Activated CD4-positive, alpha-beta T cell treated with anti-CD3 and anti-CD28 coated beads for 36 hours (primary cell): ENCODE measurements around the gene UBIAD1. TPM values are rescaled to one million over a fixed set of nuclear protein-coding genes. Genes with fewer than 3 reads are reported as not detected.
"Not testable (repeated sequence)": the region's sequence is repeated elsewhere in the genome, so short reads cannot be mapped to it uniquely, and the experiment has no call there.

Source experiments
- ATAC-seq: fragments of 200-7000 bp; cut with Tn5 transposase; one replicate; pipeline ENCODE4 v1.10.0; 2021; ENCODE audit warnings: mild to moderate bottlenecking, moderate library complexity
- CTCF ChIA-PET: fragments of 350-600 bp; sonication (Branson Sonifier 250); formaldehyde crosslinking; loops from one replicate; lab custom pipeline; 2021; ENCODE audit warnings: antibody characterized with exemption; lab: Charles Lee
- POLR2A ChIA-PET: fragments of 350-600 bp; sonication (Branson Sonifier 250); formaldehyde crosslinking; loops from one replicate; lab custom pipeline; 2021; ENCODE audit warnings: antibody characterized with exemption, inconsistent platforms; lab: Charles Lee
- DNase-seq: peaks from one replicate; pipeline ENCODE4 v3.0.0-alpha.2; 2020
- H3K27ac Mint-ChIP-seq: one replicate; pipeline ENCODE4 v1.8.0; 2021; ENCODE audit warnings: mixed read lengths
- H3K27me3 Mint-ChIP-seq: one replicate; pipeline ENCODE4 v1.8.0; 2021; ENCODE audit warnings: mixed read lengths
- H3K36me3 Mint-ChIP-seq: one replicate; pipeline ENCODE4 v1.8.0; 2021; ENCODE audit warnings: low read depth, mixed read lengths
- H3K4me1 Mint-ChIP-seq: one replicate; pipeline ENCODE4 v1.8.0; 2021; ENCODE audit warnings: mixed read lengths
- H3K4me3 Mint-ChIP-seq: one replicate; pipeline ENCODE4 v1.8.0; 2021; ENCODE audit warnings: mild to moderate bottlenecking, moderate library complexity, mixed read lengths
- H3K9me3 Mint-ChIP-seq: one replicate; pipeline ENCODE4 v1.8.0; 2021; ENCODE audit warnings: low read depth, mixed read lengths
- intact Hi-C, 2 experiments: fragments of 100-400 bp; cut with DNase I in 1 of 2; cut with micrococcal nuclease in 1 of 2; formaldehyde crosslinking; loops; one replicate each; pipeline versions ENCODE4 v1.14.2 to v1.15.1; 2022 to 2024; cut with DNase I, micrococcal nuclease
- total RNA-seq, 2 experiments: library from RNA; stranded (reverse); gene quantifications; one replicate each; pipeline ENCODE4 v1.2.3, GENCODE V29; 2021

The UBIAD1 gene
- total RNA-seq, 2 experiments from 2014 or later = 29.2 to 32.0 TPM

GRCh38 chr1:11294951-11295350 is 22.0 kb downstream of the UBIAD1 start:
- Mint-ChIP-seq H3K4me3 (no peak overlapping the region), H3K9me3 (no peaks in the 10 kb centered on the region), H3K4me1 (peaks cover 79% of the 10 kb centered on the region), H3K27me3 (no peaks in the 10 kb centered on the region), H3K27ac (peak overlapping the region; percentile 76), H3K36me3 (peaks cover 53% of the 10 kb centered on the region)
- intact Hi-C loops = loop anchor here in 1 of 2 experiments (5.0 kb wide), 1 partner anchor 53 kb away; no protein-coding TSS in a partner anchor
- DNase-seq (no peak), ATAC-seq (no peak)
- ChIA-PET CTCF (no interaction called here), POLR2A (no interaction called here)

- CTCF ChIA-PET = interaction anchor here (0.5 to 1.7 kb wide), 3 partner anchors 54 to 260 kb away, joined by 4 to 9 read pairs (median 5); no protein-coding TSS in a partner anchor
- Mint-ChIP-seq H3K4me3 (no peak overlapping the region), H3K27ac (no peak overlapping the region), H3K27me3 (no peaks in the 10 kb centered on the region), H3K9me3 (no peaks in the 10 kb centered on the region), H3K4me1 (peaks cover 70% of the 10 kb centered on the region), H3K36me3 (peaks cover 44% of the 10 kb centered on the region)
- POLR2A ChIA-PET = no interaction called here
- intact Hi-C loops = loop anchor here (1.0 to 5.0 kb wide), 2 partner anchors 54 to 55 kb away; no protein-coding TSS in a partner anchor
- DNase-seq (no peak), ATAC-seq (no peak)
Observed at GRCh38 chr1:11295905-11296304, 22.9 kb downstream of the UBIAD1 start.

GRCh38 chr1:11297774-11298173 is 24.8 kb downstream of the UBIAD1 start:
- CTCF ChIA-PET, ATAC-seq, H3K9me3 Mint-ChIP-seq, DNase-seq, H3K4me3 Mint-ChIP-seq, POLR2A ChIA-PET, H3K27me3 Mint-ChIP-seq: not testable (repeated sequence)
- Mint-ChIP-seq H3K4me1 (peaks cover 51% of the 10 kb centered on the region), H3K27ac (peak overlapping the region; percentile 14), H3K36me3 (peaks cover 27% of the 10 kb centered on the region)
- intact Hi-C loops = loop anchor here in 1 of 2 experiments (5.0 kb wide), 1 partner anchor 55 kb away; no protein-coding TSS in a partner anchor

DNA sequence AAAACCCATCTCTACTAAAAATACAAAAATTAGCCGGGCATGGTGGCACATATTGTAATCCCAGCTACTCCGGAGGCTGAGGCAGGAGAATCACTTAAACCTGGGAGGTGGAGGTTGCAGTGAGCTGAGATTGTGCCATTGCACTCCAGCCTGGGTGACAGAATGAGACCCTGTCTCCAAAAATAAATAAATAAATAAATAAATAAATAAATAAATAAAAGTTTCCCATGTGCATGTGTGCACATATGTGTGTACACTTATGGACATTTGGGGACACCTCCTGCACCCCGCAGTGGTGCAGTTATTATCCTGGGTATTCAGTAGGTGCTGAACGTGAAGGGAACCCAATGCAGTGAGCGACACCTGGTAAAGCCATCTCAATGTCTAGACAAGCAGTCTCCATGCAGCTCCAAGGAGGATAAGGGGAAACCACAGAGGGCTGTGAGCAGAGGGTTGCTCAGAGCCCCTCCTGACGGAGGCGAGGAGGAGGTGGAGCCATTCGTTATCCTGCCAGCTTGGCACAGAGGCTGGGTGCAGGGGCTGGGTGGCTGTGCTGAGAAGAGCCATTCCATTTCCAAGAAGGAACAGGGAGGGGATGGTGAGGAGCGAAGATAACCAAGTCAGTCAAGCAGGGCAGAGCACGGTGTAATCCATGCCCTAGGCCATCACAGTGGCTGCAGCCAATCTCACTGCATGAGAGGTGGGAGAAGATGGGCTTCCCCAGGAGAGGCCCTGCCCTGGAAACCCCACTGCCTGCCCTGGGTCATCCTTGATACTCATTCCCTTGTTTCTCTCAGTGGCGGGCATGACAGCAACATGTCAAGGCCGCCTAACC is 25.6 kb downstream of the UBIAD1 start:
- Mint-ChIP-seq H3K27me3 (no peaks in the 10 kb centered on the region), H3K9me3 (no peaks in the 10 kb centered on the region), H3K4me3 (no peak overlapping the region), H3K27ac (peak overlapping the region; percentile 89), H3K4me1 (peaks cover 44% of the 10 kb centered on the region), H3K36me3 (peaks cover 20% of the 10 kb centered on the region)
- ATAC-seq = peak; percentile 49
- ChIA-PET POLR2A (interaction anchor here (1.0 kb wide), 1 partner anchor 8 kb away, joined by 4 read pairs; no protein-coding TSS in a partner anchor), CTCF (interaction anchor here (0.5 kb wide), 1 partner anchor 249 kb away, joined by 4 read pairs; no protein-coding TSS in a partner anchor)
- no peak for DNase-seq
- intact Hi-C loops = loop anchor here in 1 of 2 experiments (5.0 kb wide), 1 partner anchor 56 kb away; no protein-coding TSS in a partner anchor

DNA sequence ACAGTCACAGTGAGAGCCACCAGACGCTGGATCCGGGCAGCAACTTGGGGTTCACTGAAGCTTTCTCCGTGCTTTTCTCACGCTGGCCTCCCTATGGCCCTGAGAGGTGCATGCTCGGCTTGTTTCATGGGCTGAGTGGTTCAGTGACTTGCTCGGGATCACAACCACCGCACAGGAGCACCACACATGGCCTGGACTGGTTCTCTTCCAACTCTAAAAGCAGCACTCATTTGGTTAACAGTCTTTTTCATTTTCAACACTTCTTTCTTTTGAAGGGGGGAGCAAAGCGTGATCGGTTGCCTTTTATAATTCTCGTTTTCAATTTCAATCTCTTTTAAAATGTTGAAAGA is 26.2 kb downstream of the UBIAD1 start:
- Mint-ChIP-seq H3K4me1 (peaks cover 42% of the 10 kb centered on the region), H3K4me3 (peak overlapping the region; percentile 22), H3K27me3 (no peaks in the 10 kb centered on the region), H3K9me3 (no peaks in the 10 kb centered on the region), H3K36me3 (peaks cover 20% of the 10 kb centered on the region), H3K27ac (peak overlapping the region; percentile 89)
- POLR2A ChIA-PET = interaction anchor here (1.0 kb wide), 1 partner anchor 9 kb away, joined by 4 read pairs; no protein-coding TSS in a partner anchor
- DNase-seq (peak; percentile 34), ATAC-seq (peak; percentile 72)
- CTCF ChIA-PET = interaction anchor here (0.5 kb wide), 1 partner anchor 249 kb away, joined by 4 read pairs; no protein-coding TSS in a partner anchor
- intact Hi-C loops = loop anchor here in 1 of 2 experiments (5.0 kb wide), 1 partner anchor 57 kb away; no protein-coding TSS in a partner anchor

GRCh38 chr1:11301601-11302000 is 28.6 kb downstream of the UBIAD1 start:
- intact Hi-C loops = no loop called here
- ChIA-PET POLR2A (no interaction called here), CTCF (interaction anchor here (0.9 kb wide), 1 partner anchor 36 kb away, joined by 3 read pairs; no protein-coding TSS in a partner anchor)
- Mint-ChIP-seq H3K27ac (no peak overlapping the region), H3K4me1 (peaks cover 21% of the 10 kb centered on the region), H3K4me3 (no peak overlapping the region), H3K27me3 (no peaks in the 10 kb centered on the region), H3K9me3 (no peaks in the 10 kb centered on the region), H3K36me3 (peaks cover 6% of the 10 kb centered on the region)
- DNase-seq (no peak), ATAC-seq (no peak)

DNA sequence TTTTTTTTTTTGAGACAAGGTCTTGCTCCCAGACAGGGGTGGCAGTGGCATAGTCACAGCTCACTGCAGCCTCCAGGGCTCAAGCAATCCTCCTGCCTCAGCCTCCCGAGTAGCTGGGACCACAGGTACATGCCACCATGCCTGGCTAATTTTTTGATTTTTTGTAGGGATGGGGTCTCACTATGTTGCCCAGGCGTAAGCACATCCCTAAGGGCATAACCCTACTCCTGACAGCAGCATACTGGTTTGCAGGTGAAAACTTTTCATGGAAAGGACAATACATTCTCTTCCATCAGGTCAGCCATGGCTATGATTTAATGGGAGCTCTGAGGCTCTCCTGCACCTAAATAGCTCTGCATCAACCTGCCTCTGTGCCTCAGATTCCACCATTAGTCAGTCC is 29.4 kb downstream of the UBIAD1 start:
- Mint-ChIP-seq H3K27me3 (no peaks in the 10 kb centered on the region), H3K4me1 (peaks cover 14% of the 10 kb centered on the region), H3K36me3 (peaks cover 3% of the 10 kb centered on the region), H3K27ac (no peak overlapping the region), H3K9me3 (no peaks in the 10 kb centered on the region), H3K4me3 (no peak overlapping the region)
- intact Hi-C loops = no loop called here
- CTCF ChIA-PET = interaction anchor here (0.9 to 1.3 kb wide), 2 partner anchors 21 to 35 kb away, joined by 3 read pairs; no protein-coding TSS in a partner anchor
- DNase-seq (no peak), ATAC-seq (no peak)
- POLR2A ChIA-PET = no interaction called here

GRCh38 chr1:11305516-11305915 is 32.5 kb downstream of the UBIAD1 start:
- DNase-seq, CTCF ChIA-PET, H3K9me3 Mint-ChIP-seq, POLR2A ChIA-PET, H3K4me1 Mint-ChIP-seq, intact Hi-C loops, H3K27me3 Mint-ChIP-seq, H3K27ac Mint-ChIP-seq, H3K36me3 Mint-ChIP-seq, ATAC-seq, H3K4me3 Mint-ChIP-seq: not testable (repeated sequence)

DNA sequence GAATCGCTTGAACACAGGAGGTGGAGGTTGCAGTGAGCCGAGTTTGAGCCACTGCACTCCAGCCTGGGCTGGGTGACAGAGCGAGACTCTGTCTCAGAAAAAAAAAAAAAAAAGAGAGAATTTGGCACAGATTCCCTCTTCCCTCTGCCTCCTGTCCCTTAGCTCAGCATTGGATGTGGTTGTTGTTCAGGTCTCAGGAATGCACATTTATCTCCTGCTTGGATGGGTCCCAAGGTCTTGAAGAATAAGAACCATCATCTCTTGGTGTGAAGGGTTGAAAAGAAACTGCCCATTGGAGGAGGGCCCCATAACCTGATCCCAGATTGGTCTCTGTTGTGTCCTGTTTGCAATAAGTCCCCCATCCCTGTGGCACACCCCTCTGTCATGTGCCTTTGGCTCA is 34.9 kb downstream of the UBIAD1 start:
- Mint-ChIP-seq H3K27ac (no peak overlapping the region), H3K4me1 (peaks cover 9% of the 10 kb centered on the region), H3K36me3 (no peaks in the 10 kb centered on the region), H3K9me3 (no peaks in the 10 kb centered on the region), H3K27me3 (no peaks in the 10 kb centered on the region), H3K4me3 (no peak overlapping the region)
- DNase-seq = no peak
- no peak for ATAC-seq
- ChIA-PET POLR2A (no interaction called here), CTCF (interaction anchor here (0.6 kb wide), 1 partner anchor 37 kb away, joined by 3 read pairs; no protein-coding TSS in a partner anchor)
- intact Hi-C loops = no loop called here

DNA sequence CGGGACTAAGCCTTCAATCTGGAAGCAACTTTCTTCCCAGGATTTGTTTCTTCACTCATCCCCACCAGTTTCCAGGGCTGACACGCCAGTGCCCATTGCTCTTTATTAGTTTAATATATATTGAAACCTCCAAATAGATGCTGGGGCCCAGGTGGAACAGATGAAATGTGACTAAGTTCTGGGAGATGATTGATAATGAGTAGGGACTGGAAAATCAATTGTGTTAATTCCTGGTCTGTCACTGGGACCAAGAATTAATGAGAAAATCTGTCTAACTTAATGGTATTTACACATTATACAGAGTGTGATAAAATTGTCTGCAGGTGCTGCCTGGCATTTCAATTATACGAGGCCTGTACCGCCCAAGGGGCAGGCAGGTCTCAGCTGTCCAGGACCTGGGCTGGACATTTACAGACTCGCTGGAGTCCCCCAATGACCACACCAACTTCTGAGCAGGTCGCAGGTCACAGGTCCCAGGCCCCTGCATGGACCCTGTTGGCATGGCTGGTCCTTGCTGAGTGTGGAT is 35.8 kb downstream of the UBIAD1 start:
- Mint-ChIP-seq H3K27me3 (no peaks in the 10 kb centered on the region), H3K27ac (no peak overlapping the region), H3K9me3 (no peaks in the 10 kb centered on the region), H3K4me3 (no peak overlapping the region), H3K36me3 (no peaks in the 10 kb centered on the region), H3K4me1 (peaks cover 9% of the 10 kb centered on the region)
- POLR2A ChIA-PET = no interaction called here
- CTCF ChIA-PET = no interaction called here
- intact Hi-C loops = no loop called here
- ATAC-seq (no peak), DNase-seq (no peak)

GRCh38 chr1:11309385-11309784 is 36.4 kb downstream of the UBIAD1 start:
- no peaks in the 10 kb centered on the region for H3K27me3 Mint-ChIP-seq
- H3K36me3 Mint-ChIP-seq = no peaks in the 10 kb centered on the region
- H3K9me3 Mint-ChIP-seq = no peaks in the 10 kb centered on the region
- ChIA-PET CTCF (no interaction called here), POLR2A (no interaction called here)
- peaks cover 9% of the 10 kb centered on the region for H3K4me1 Mint-ChIP-seq
- H3K27ac Mint-ChIP-seq = no peak overlapping the region
- intact Hi-C loops = no loop called here
- no peak overlapping the region for H3K4me3 Mint-ChIP-seq
- no peak for ATAC-seq
- DNase-seq = no peak
